ENCODE measurements around the gene FGF11.

Gene FGF11

GRCh38 chr17:7408863-7409262 lies 30.4 kb upstream of the FGF11 start:
- TF ChIP-seq CTCF (IDR thresholded peaks at IDR 0.05; ENCODE audit: control insufficient read depth, extremely low read depth, insufficient read depth), result no peak
- no peak overlapping the region for H3K4me3 ChIP-seq (ENCODE audit: low read depth, low read length)
- no peak for DNase-seq (ENCODE audit: low read depth)

- DNase-seq (ENCODE audit: low read depth), result no peak
- no peak for TF ChIP-seq CTCF (IDR thresholded peaks at IDR 0.05; ENCODE audit: control insufficient read depth, extremely low read depth, insufficient read depth)
- no peak overlapping the region for H3K4me3 ChIP-seq (ENCODE audit: low read depth, low read length)
These were observed 29.6 kb upstream of the FGF11 start for GRCh38 chr17:7409716-7410115.

DNA sequence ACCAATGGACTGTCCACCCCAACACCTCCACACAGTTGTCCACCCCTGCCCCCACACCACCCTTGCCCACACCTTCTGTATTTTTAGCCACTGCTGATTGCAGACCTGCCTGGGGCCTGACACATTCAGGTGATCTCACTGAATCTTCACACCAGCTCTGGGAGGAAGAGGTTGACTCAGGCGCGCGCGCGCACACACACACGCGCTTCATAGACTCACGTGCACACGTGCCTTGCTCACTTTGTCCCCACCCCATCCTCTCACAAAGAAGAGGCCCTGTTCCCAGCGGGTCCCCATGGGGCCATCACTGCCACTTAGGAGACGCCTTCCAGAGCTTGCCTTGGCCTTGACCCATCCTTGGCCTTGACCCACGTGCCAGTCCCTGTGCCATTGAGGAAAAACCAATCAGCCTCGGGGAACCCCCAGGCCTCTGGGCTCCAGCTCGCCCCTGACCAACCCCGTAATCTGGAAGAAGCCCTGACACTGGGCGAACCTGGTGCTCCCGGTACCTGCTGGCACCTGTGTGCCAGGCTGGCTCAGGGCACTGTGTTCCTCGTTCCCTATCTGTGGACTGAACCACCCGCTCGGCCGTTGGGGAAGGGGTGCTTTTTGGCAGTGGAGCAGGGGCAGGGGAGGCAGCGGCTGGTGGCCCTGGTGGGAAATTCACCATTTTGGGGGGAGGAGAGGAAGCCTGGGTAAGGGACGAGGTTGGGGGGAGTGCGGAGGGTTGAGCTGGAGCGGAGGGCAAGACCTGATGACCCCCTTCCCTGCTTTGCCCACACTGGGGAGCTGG lies 28.5 kb upstream of the FGF11 start:
- H3K4me3 ChIP-seq (ENCODE audit: low read depth, low read length), result no peak overlapping the region
- TF ChIP-seq CTCF (IDR thresholded peaks at IDR 0.05; ENCODE audit: control insufficient read depth, extremely low read depth, insufficient read depth), result no peak

DNA sequence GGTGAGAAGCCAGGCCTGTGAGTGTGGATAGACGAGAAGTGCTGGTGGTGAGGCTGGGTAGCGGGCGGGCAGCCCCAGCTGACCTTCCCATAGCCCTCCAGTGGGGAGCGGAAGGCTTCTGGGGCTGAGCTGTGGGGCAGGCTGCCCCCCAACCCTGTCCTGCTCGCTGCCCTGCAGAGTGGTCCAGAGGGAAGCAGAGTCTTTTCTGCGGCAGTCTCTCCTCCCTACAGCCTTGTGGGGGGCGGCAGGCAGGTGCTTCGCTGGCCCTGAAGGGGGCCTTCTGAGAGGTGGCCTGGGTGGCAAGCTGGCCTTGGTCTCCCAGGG lies 27.9 kb upstream of the FGF11 start:
- no peak for TF ChIP-seq CTCF (IDR thresholded peaks at IDR 0.05; ENCODE audit: control insufficient read depth, extremely low read depth, insufficient read depth)
- no peak overlapping the region for H3K4me3 ChIP-seq (ENCODE audit: low read depth, low read length)
- no peak for DNase-seq (ENCODE audit: low read depth)

More for the DNA sequence above, 28.5 kb upstream of the FGF11 start:
- DNase-seq (ENCODE audit: low read depth), result no peak

- DNase-seq (ENCODE audit: low read depth), result no peak
- no peak for TF ChIP-seq CTCF (IDR thresholded peaks at IDR 0.05; ENCODE audit: control insufficient read depth, extremely low read depth, insufficient read depth)
- H3K4me3 ChIP-seq (ENCODE audit: low read depth, low read length), result no peak overlapping the region
These were observed 25.8 kb upstream of the FGF11 start for GRCh38 chr17:7413346-7413985.

- no peak for TF ChIP-seq CTCF (IDR thresholded peaks at IDR 0.05; ENCODE audit: control insufficient read depth, extremely low read depth, insufficient read depth)
- no peak overlapping the region for H3K4me3 ChIP-seq (ENCODE audit: low read depth, low read length)
These were observed 24.5 kb upstream of the FGF11 start for GRCh38 chr17:7414837-7415236.

More at GRCh38 chr17:7414837-7415236, 24.5 kb upstream of the FGF11 start:
- no peak for DNase-seq (ENCODE audit: low read depth)
